ENCODE measurements around the gene PRTN3. TPM values are rescaled to one million over a fixed set of nuclear protein-coding genes. Genes with fewer than 3 reads are reported as not detected.

Gene PRTN3
- total and polyA plus RNA-seq, 2 of the 4 experiments (the other 2 are of a cell fraction) = not detected

- peak; percentile 91 for TF ChIP-seq MXI1 (IDR thresholded peaks at IDR 0.05; ENCODE audit: borderline replicate concordance, low read depth, low read length)
- TF ChIP-seq MAFK (IDR thresholded peaks at IDR 0.05; ENCODE audit: low read depth, low read length) = no peak
Measured at GRCh38 chr19:796692-797527, 43.9 kb upstream of the PRTN3 start, which contains the start of gene PTBP1 (continued).

DNA sequence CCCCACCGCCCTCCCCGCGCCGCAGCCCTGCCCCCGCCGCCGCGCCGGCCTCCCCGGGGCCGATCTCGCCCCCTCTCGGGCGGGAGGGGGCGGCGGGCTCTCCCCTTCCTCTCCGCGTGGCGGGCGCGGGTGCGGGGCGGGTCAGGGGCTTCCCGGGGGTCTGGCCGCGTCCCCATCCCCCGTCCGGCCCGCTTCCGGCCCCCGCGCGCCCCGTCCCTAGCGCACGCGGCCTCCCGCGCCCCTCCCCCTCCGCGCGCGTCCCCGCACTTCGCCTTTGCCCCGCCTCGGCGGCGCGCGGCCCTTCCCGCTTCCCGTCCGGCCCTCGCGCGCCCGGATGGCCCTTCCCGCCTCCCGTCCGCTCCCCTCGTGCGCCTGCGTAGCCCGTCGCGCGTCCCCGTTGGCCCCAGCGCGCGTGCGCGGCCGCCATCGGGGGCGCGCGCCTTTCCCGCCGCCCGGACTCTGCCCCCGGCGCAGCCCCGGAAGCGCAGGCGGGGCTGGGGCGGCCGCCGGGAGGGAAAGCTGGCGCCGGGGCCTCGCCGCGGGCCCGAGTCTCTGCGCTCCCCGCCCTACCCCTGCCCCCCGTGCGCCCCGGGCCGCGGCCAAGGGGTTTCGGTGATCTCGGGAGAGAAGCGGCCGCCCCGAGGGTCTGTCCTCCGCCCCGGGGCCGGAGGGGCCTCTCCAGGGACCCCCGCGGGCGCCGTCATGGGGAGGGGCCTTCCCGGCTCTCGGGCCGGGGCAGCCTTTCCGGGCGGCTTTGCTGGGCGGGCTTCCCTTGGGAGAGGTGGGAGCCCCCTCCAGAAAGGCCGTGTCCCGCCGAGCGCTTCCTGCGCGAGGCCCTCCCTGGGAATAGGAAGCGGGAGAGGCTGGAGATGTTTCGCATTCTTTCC is 43.0 kb upstream of the PRTN3 start:
- Histone ChIP-seq H3K36me3 (ENCODE audit: control insufficient read depth, insufficient read depth, low read length) (peaks cover 27% of the 10 kb centered on the region), H3K56ac (ENCODE audit: extremely low read depth, insufficient read depth, low read length) (peak overlapping the region; percentile 90), H2BK20ac (ENCODE audit: low read depth, low read length) (no peak overlapping the region), H3K27me3 (ENCODE audit: control insufficient read depth, insufficient read depth, low read length) (no peaks in the 10 kb centered on the region), H3K9me3 (ENCODE audit: control insufficient read depth, insufficient read depth, low read length) (no peaks in the 10 kb centered on the region), H2BK120ac (ENCODE audit: low read depth, low read length) (no peak overlapping the region), H2BK15ac (ENCODE audit: low read depth, low read length) (no peak overlapping the region), H3K4me3 (ENCODE audit: insufficient read depth, low read depth, low read length) (peak overlapping the region; percentile 94), H4K8ac (ENCODE audit: low read depth in 2 of 2, low read length in 2 of 2) (peak overlapping the region in 1 of 2 experiments; percentile 14; a peak in 1 of 4 replicates), H3K9me1 (ENCODE audit: insufficient read depth, low read length) (peaks cover 11% of the 10 kb centered on the region; the same call in 1 of the 2 replicates), H2BK5ac (ENCODE audit: low read depth, low read length, poor library complexity, severe bottlenecking) (peak overlapping the region; percentile 68), H3K79me1 (ENCODE audit: low read depth in 1 of 2, low read length in 2 of 2) (peaks cover 0 to 8% of the 10 kb centered on the region in 2 experiments; a peak in 1 of 4 replicates), H2AK9ac (replicated peaks; ENCODE audit: low read depth, low read length, poor library complexity) (peak overlapping the region; percentile 67), H3K18ac (ENCODE audit: low read depth, low read length) (no peak overlapping the region), H3K4me1 (ENCODE audit: control insufficient read depth, insufficient read depth, low read length) (peaks cover 30% of the 10 kb centered on the region), H2AFZ (replicated peaks; ENCODE audit: low read length, poor library complexity) (peak overlapping the region; percentile 2), H3K9ac (ENCODE audit: low read depth, low read length) (peak overlapping the region; percentile 98), H3K4me2 (ENCODE audit: low read depth, low read length) (peak overlapping the region; percentile 96), H4K20me1 (ENCODE audit: insufficient read depth, low read length) (peaks cover 49% of the 10 kb centered on the region), H4K91ac (ENCODE audit: insufficient read depth, low read depth, low read length) (peak overlapping the region; percentile 9), H3K4ac (ENCODE audit: low read depth, low read length) (peak overlapping the region; percentile 81), H2AK5ac (ENCODE audit: low read depth, low read length) (peak overlapping the region; percentile 86), H3K27ac (ENCODE audit: insufficient read depth, low read length) (peak overlapping the region; percentile 85), H4K5ac (ENCODE audit: low read depth, low read length) (0 out of 2 replicates have a peak overlapping the region, but pooled peaks have one; percentile 10), H3K23ac (ENCODE audit: low read depth, low read length) (0 out of 2 replicates have a peak overlapping the region, but pooled peaks have one; percentile 48), H3K14ac (replicated peaks; ENCODE audit: low read depth, low read length) (peak overlapping the region; percentile 84; the same call in 1 of the 2 replicates)
- in situ Hi-C loops (cut with MboI; ENCODE audit: low sequenced_read_pairs) (no loop called here), dilution Hi-C loops (cut with HindIII; ENCODE audit: low sequenced_read_pairs, unreplicated experiment) (no loop called here), intact Hi-C loops (cut with micrococcal nuclease) (loop anchor here (2.0 kb wide), 2 partner anchors 15 to 27 kb away; no protein-coding TSS in a partner anchor)
- peak; percentile 85 for DNase-seq
- ChIA-PET POLR2A (ENCODE audit: unreplicated experiment) (no interaction called here), CTCF (no interaction called here)
- no TSS peak for BruUV-seq (replicated peaks)
- peak; percentile 1 for TF ChIP-seq MAZ (IDR thresholded peaks at IDR 0.05; ENCODE audit: borderline replicate concordance, low read depth, low read length)
- TF ChIP-seq, protein P1, sequence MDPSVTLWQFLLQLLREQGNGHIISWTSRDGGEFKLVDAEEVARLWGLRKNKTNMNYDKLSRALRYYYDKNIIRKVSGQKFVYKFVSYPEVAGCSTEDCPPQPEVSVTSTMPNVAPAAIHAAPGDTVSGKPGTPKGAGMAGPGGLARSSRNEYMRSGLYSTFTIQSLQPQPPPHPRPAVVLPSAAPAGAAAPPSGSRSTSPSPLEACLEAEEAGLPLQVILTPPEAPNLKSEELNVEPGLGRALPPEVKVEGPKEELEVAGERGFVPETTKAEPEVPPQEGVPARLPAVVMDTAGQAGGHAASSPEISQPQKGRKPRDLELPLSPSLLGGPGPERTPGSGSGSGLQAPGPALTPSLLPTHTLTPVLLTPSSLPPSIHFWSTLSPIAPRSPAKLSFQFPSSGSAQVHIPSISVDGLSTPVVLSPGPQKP (IDR thresholded peaks at IDR 0.05; ENCODE audit: borderline replicate concordance, low read depth, low read length) = no peak
- TF ChIP-seq MXI1 (IDR thresholded peaks at IDR 0.05; ENCODE audit: borderline replicate concordance, low read depth, low read length) = 0 out of 2 replicates have a peak, but pooled peaks have one; percentile 13
- WGBS, 2 experiments (ENCODE audit: extremely low coverage in 2 of 2, insufficient read length in 1 of 2) = 0% methylated on average over 65 of the region's 129 CpGs; no CpG with 5 or more reads in 1 of the 2 experiments
- ATAC-seq (ENCODE audit: low read depth) = peak; percentile 46
